H1 (cell line): Measurements from ENCODE around the gene NRXN3. TPM values are rescaled to one million over a fixed set of nuclear protein-coding genes. Genes with fewer than 3 reads are reported as not detected.

Experiments used
- CTCF ChIA-PET: fragments of 300-600 bp; sonication (Branson Sonifier 250); formaldehyde crosslinking; loops from one replicate; lab custom pipeline; 2021; ENCODE audit not compliant: partially characterized antibody; lab: Charles Lee
- POLR2A ChIA-PET: fragments of 300-600 bp; sonication (Branson Sonifier 250); formaldehyde crosslinking; loops from one replicate; lab custom pipeline; 2021; ENCODE audit warnings: inconsistent platforms; ENCODE audit not compliant: partially characterized antibody; lab: Charles Lee
- DNase-seq, 2 experiments: peaks; one replicate each; pipeline versions ENCODE4 v3.0.0 to v3.0.0-alpha.2; 2010 to 2022; ENCODE audit warnings: low spot score in 2 of 2, low read depth in 1 of 2, mixed read lengths in 1 of 2
- FAIRE-seq: peaks from 2 replicates; lab custom pipeline; 2011; peaks lifted over from hg19 to GRCh38; lab: Jason Lieb, UNC
- H2AFZ ChIP-seq: 2 replicates; pipeline ENCODE4 v1.8.1; 2012; ENCODE audit warnings: low read length, inconsistent platforms
- H2AK5ac ChIP-seq: 2 replicates; pipeline ENCODE4 v1.6.1; 2013; ENCODE audit warnings: low read depth, low read length
- H2BK120ac ChIP-seq: replicated peaks from 2 replicates; pipeline ENCODE3; 2013; ENCODE audit warnings: low read depth, low read length, inconsistent platforms
- H2BK12ac ChIP-seq: 2 replicates; pipeline ENCODE4 v1.6.1; 2013; ENCODE audit warnings: low read depth, low read length
- H2BK15ac ChIP-seq: 2 replicates; pipeline ENCODE4 v1.6.1; 2013; ENCODE audit warnings: low read length
- H2BK20ac ChIP-seq: 2 replicates; pipeline ENCODE4 v1.6.1; 2013; ENCODE audit warnings: low read length
- H2BK5ac ChIP-seq: 2 replicates; pipeline ENCODE4 v1.6.1; 2013; ENCODE audit warnings: low read depth, low read length
- H3K14ac ChIP-seq: 2 replicates; pipeline ENCODE4 v1.6.1; 2013; ENCODE audit warnings: inconsistent platforms; ENCODE audit not compliant: insufficient read length
- H3K18ac ChIP-seq: 2 replicates; pipeline ENCODE4 v1.6.1; 2013; ENCODE audit warnings: low read length; ENCODE audit errors: extremely low read depth
- H3K23ac ChIP-seq: 2 replicates; pipeline ENCODE4 v1.6.1; 2013; ENCODE audit warnings: inconsistent platforms; ENCODE audit not compliant: insufficient read length
- H3K23me2 ChIP-seq: 2 replicates; pipeline ENCODE4 v1.6.1; 2013; ENCODE audit warnings: low read depth, low read length
- H3K27ac ChIP-seq: 2 replicates; pipeline ENCODE4 v1.6.1; 2011; ENCODE audit warnings: low read depth, low read length, inconsistent platforms
- H3K27me3 ChIP-seq, 4 experiments: replicated peaks in 1 of 4; 1 replicate in 1 of 4; 2 replicates in 3 of 4; pipeline versions ENCODE4 v1.6.1 to v1.8.1; 2011 to 2013; ENCODE audit warnings: low read length in 3 of 4, mild to moderate bottlenecking in 3 of 4, inconsistent platforms in 2 of 4, mixed read lengths in 2 of 4, moderate library complexity in 1 of 4; ENCODE audit not compliant: control insufficient read depth in 3 of 4, insufficient read depth in 3 of 4; ENCODE audit errors: extremely low read depth in 1 of 4
- H3K36me3 ChIP-seq, 4 experiments: 2 replicates each; pipeline versions ENCODE4 v1.6.1 to v1.8.1; 2011 to 2013; ENCODE audit warnings: mild to moderate bottlenecking in 4 of 4, low read length in 3 of 4, moderate library complexity in 2 of 4, control low read depth in 1 of 4, inconsistent platforms in 1 of 4; ENCODE audit not compliant: insufficient read depth in 4 of 4, control insufficient read depth in 2 of 4
- H3K4ac ChIP-seq: replicated peaks from 2 replicates; pipeline ENCODE3; 2013; ENCODE audit warnings: low read length, low read depth, mixed read lengths, inconsistent platforms; ENCODE audit not compliant: insufficient read length
- H3K4me1 ChIP-seq, 4 experiments: replicated peaks in 1 of 4; 1 replicate in 1 of 4; 2 replicates in 3 of 4; pipeline versions ENCODE4 v1.6.1 to v1.8.1; 2011 to 2013; ENCODE audit warnings: low read length in 3 of 4, inconsistent platforms in 2 of 4, mixed read lengths in 1 of 4; ENCODE audit not compliant: insufficient read depth in 4 of 4, control insufficient read depth in 3 of 4
- H3K4me2 ChIP-seq, 2 experiments: 2 replicates each; pipeline versions ENCODE4 v1.6.1 to v1.8.1; 2011 to 2013; ENCODE audit warnings: low read depth in 2 of 2, low read length in 2 of 2, control low read depth in 1 of 2, inconsistent platforms in 1 of 2, mild to moderate bottlenecking in 1 of 2; ENCODE audit not compliant: insufficient read depth in 1 of 2
- H3K4me3 ChIP-seq, 4 experiments: fragments of 200-600, 300-600 bp in 1 of 4; sonication (generic), shearing (Covaris generic), sonication (Bioruptor Twin) in 1 of 4; 2 replicates each; pipeline versions ENCODE4 v1.5.1 to v1.8.1; 2011 to 2016; ENCODE audit warnings: low read length in 4 of 4, low read depth in 3 of 4, control low read depth in 2 of 4, inconsistent platforms in 2 of 4, mild to moderate bottlenecking in 2 of 4, mixed read lengths in 1 of 4, moderate library complexity in 1 of 4; ENCODE audit not compliant: insufficient read depth in 2 of 4; ENCODE audit errors: extremely low read depth in 1 of 4
- H3K56ac ChIP-seq: replicated peaks from 2 replicates; pipeline ENCODE3; 2013; ENCODE audit warnings: low read depth, mild to moderate bottlenecking, mixed read lengths, low read length, inconsistent platforms; ENCODE audit not compliant: insufficient read length
- H3K79me1 ChIP-seq: 2 replicates; pipeline ENCODE4 v1.6.1; 2013; ENCODE audit warnings: low read depth, low read length, control low read depth
- H3K79me2 ChIP-seq, 2 experiments: 2 replicates each; pipeline versions ENCODE4 v1.6.1 to v1.8.1; 2012 to 2013; ENCODE audit warnings: low read length in 2 of 2, mild to moderate bottlenecking in 2 of 2, inconsistent platforms in 1 of 2; ENCODE audit not compliant: insufficient read depth in 2 of 2, control insufficient read depth in 1 of 2
- H3K9ac ChIP-seq, 4 experiments: replicated peaks in 1 of 4; 1 replicate in 1 of 4; 2 replicates in 3 of 4; pipeline versions ENCODE4 v1.6.1 to v1.8.1; 2011 to 2013; ENCODE audit warnings: low read depth in 3 of 4, low read length in 3 of 4, control low read depth in 2 of 4, mild to moderate bottlenecking in 2 of 4, moderate library complexity in 2 of 4, inconsistent platforms in 1 of 4; ENCODE audit errors: extremely low read depth in 1 of 4
- H3K9me3 ChIP-seq, 2 experiments: 2 replicates each; pipeline versions ENCODE4 v1.6.1 to v1.8.1; 2012 to 2013; ENCODE audit warnings: mild to moderate bottlenecking in 2 of 2, moderate library complexity in 2 of 2, control low read depth in 1 of 2, inconsistent platforms in 1 of 2, low read depth in 1 of 2, low read length in 1 of 2, mixed read lengths in 1 of 2; ENCODE audit not compliant: insufficient read depth in 2 of 2
- H4K20me1 ChIP-seq, 2 experiments: replicated peaks in 1 of 2; 2 replicates each; pipeline versions ENCODE3 to v1.8.1; 2011 to 2013; ENCODE audit warnings: inconsistent platforms in 2 of 2, low read length in 2 of 2, mild to moderate bottlenecking in 1 of 2; ENCODE audit not compliant: insufficient read depth in 2 of 2, control insufficient read depth in 1 of 2
- H4K5ac ChIP-seq: 2 replicates; pipeline ENCODE4 v1.6.1; 2013; ENCODE audit warnings: low read length, low read depth, mixed read lengths, inconsistent platforms; ENCODE audit not compliant: insufficient read length
- H4K8ac ChIP-seq: 2 replicates; pipeline ENCODE4 v1.8.0; 2013; ENCODE audit warnings: mild to moderate bottlenecking, moderate library complexity, low read length, inconsistent platforms; ENCODE audit not compliant: insufficient read depth; ENCODE audit errors: extremely low read depth
- H4K91ac ChIP-seq: replicated peaks from 2 replicates; pipeline ENCODE3; 2013; ENCODE audit warnings: low read length, mixed read lengths, inconsistent platforms; ENCODE audit not compliant: insufficient read length
- SIN3A ChIP-seq, 2 experiments: IDR thresholded peaks in 1 of 2; conservative IDR thresholded peaks in 1 of 2; 2 replicates each; pipeline ENCODE4 v1.6.1; 2011 to 2012; ENCODE audit warnings: low read length in 2 of 2, improper control_type of control experiment in 1 of 2, low read depth in 1 of 2, mild to moderate bottlenecking in 1 of 2
- SP2 ChIP-seq: IDR thresholded peaks from 2 replicates; pipeline ENCODE4 v1.6.1; 2012; ENCODE audit warnings: mild to moderate bottlenecking, low read length, inconsistent platforms
- WGBS, 2 experiments: shearing (Covaris generic) in 1 of 2; methylation state at CpG; one replicate each; pipeline versions ENCODE4 v1.1.6 to v1.1.7; 2013 to 2015; ENCODE audit warnings: low lambda C conversion rate in 2 of 2, mixed read lengths in 2 of 2, inconsistent platforms in 1 of 2, low coverage in 1 of 2, missing lambda C conversion rate in 1 of 2; ENCODE audit not compliant: insufficient replicate concordance in 2 of 2, insufficient coverage in 1 of 2, insufficient read length in 1 of 2; ENCODE audit errors: extremely low coverage in 1 of 2, missing lambda C conversion rate in 1 of 2; 5-methylcytosine and 5-hydroxymethylcytosine counted together
- polyA plus RNA-seq, 7 experiments: library from polyadenylated mRNA; depleted of rRNA in 3 of 7; stranded (reverse) in 5 of 7; unstranded in 2 of 7; fragments of >200 nt in 5 of 7; fragments of 200-250 nt in 2 of 7; gene quantifications; 1 replicate in 5 of 7; 2 replicates in 1 of 7; 4 replicates in 1 of 7; pipeline versions ENCODE4 v1.2.1 to v1.2.3, GENCODE V29; 2011 to 2013; ENCODE audit warnings: missing spikeins in 2 of 7, mixed read lengths in 2 of 7
- total RNA-seq: library from RNA; stranded (reverse); fragmentation: NEBNext Ultra II Directional; extraction: Animal tissue kit (Norgen Biotek cat#: 25700); gene quantifications from 2 replicates; pipeline ENCODE4 v1.2.1, GENCODE V29; 2021

NRXN3 gene
- total and polyA plus RNA-seq, 2 of the 8 experiments (the other 6 are each of a cell fraction or from before 2014, with no cell fraction given), result 2.6 to 4.1 TPM

DNA sequence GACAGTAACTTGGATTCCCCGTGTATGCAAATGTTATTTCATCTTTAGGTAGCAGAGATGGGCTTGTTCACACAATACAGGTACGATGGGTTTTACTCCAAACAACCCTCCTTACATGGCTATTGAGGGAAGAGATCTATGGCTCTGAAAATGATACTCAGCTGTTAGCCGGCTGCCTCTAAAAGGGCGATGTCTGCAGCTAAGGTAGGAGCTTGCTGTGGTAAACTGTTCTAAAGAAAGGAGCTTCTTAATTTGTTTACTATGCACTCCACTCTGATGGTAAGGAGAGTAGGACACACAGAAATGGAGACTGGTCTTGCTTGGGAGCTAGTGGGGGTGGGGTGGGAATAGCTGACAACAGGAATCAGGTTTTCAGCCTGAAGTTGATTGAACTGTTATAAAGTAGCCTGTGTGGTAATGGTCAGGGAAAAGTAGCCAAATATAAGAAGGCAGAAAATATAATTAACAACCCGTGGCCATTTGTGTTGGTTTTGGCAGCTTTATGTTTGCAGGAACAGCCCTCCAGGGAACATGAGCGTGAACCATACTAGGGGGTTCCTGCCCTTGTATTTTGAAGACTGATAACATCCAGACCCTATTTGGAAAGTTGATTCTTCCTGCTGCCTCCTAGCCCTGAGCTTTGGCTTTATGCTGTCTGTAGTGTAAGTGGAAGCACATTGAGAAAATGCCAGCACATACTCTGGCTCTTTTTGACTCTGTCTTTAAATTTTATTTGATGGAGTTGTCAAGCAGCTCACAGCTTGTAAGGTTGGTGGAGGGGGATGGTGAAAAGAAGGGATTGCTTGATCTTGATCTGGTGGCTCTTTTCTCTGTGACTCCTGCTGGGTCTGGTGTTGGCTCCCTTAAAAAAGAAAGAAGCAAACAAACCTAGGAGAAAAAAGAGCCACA lies 1111.3 kb downstream of the NRXN3 start:
- Histone ChIP-seq H3K14ac (no peak overlapping the region), H2BK120ac (no peak overlapping the region), H3K23ac (no peak overlapping the region), H3K9me3 (no peaks in the 10 kb centered on the region), H3K27ac (no peak overlapping the region), H3K18ac (no peak overlapping the region; the same call in 1 of the 2 replicates), H3K4me2 (peak overlapping the region; percentile 96 to 98), H3K56ac (no peak overlapping the region), H2BK20ac (no peak overlapping the region), H4K8ac (no peak overlapping the region), H2BK12ac (no peak overlapping the region), H3K4me1 (peaks cover 3 to 30% (median 14%) of the 10 kb centered on the region in 4 experiments), H3K4ac (no peak overlapping the region), H2BK15ac (peak overlapping the region; percentile 10; the same call in 1 of the 2 replicates), H3K27me3 (peaks cover 6 to 48% (median 39%) of the 10 kb centered on the region in 4 experiments), H4K20me1 (peaks cover 0 to 7% of the 10 kb centered on the region in 2 experiments), H3K23me2 (peaks cover 28% of the 10 kb centered on the region), H3K36me3 (no peaks in the 10 kb centered on the region), H3K9ac (no peak overlapping the region; a peak in 1 of 7 replicates), H4K91ac (no peak overlapping the region), H2AK5ac (no peak overlapping the region), H2BK5ac (no peak overlapping the region), H3K79me1 (no peaks in the 10 kb centered on the region; the same call in 1 of the 2 replicates), H4K5ac (no peak overlapping the region), H3K4me3 (peak overlapping the region; percentile 18 to 77 (median 24); a peak in 7 of 8 replicates), H2AFZ (no peak overlapping the region), H3K79me2 (no peaks in the 10 kb centered on the region)
- ChIA-PET CTCF (interaction anchor here (0.6 to 2.3 kb wide), 9 partner anchors 18 to 347 kb away, joined by 3 to 5 read pairs (median 3); no protein-coding TSS in a partner anchor), POLR2A (no interaction called here)
- DNase-seq (peak in 1 of 2 experiments; percentile 46), FAIRE-seq (no peak)
- TF ChIP-seq SP2, result no peak
- TF ChIP-seq SIN3A (conservative IDR thresholded peaks at IDR 0.05 in 1 of 2, IDR thresholded peaks at IDR 0.05 in 1 of 2; ENCODE audit: low read depth in 1 of 2, low read length in 2 of 2), result 0 out of 4 replicates have a peak, but pooled peaks of 1 of the 2 experiments have one; percentile 15
- WGBS, 2 experiments, result 14% methylated on average over 6 of the region's 6 CpGs; no CpG with 5 or more reads in 1 of the 2 experiments
